Activated CD4-positive, alpha-beta memory T cell treated with anti-CD3 and anti-CD28 coated beads, Interleukin-2, amount 10 ng/mL, durations not matched to agents 7 days and 5 days (primary cell): Measurements from ENCODE around the gene SLC26A11. TPM values are rescaled to one million over a fixed set of nuclear protein-coding genes. Genes with fewer than 3 reads are reported as not detected.
"Not testable (repeated sequence)": the region's sequence is repeated elsewhere in the genome, so short reads cannot be mapped to it uniquely, and the experiment has no call there.

Experiments used
- CTCF ChIA-PET: fragments of 350-600 bp; sonication (Branson Sonifier 250); formaldehyde crosslinking; loops from one replicate; lab custom pipeline; 2021; ENCODE audit warnings: antibody characterized with exemption, inconsistent platforms; lab: Charles Lee
- POLR2A ChIA-PET: fragments of 350-600 bp; sonication (Branson Sonifier 250); formaldehyde crosslinking; loops from one replicate; lab custom pipeline; 2021; ENCODE audit warnings: antibody characterized with exemption; lab: Charles Lee
- DNase-seq: peaks from one replicate; pipeline ENCODE4 v3.0.0-alpha.2; 2020
- H3K27ac Mint-ChIP-seq: one replicate; pipeline ENCODE4 v1.8.0; 2021; ENCODE audit warnings: mild to moderate bottlenecking, mixed read lengths
- H3K27me3 Mint-ChIP-seq: one replicate; pipeline ENCODE4 v1.8.0; 2021; ENCODE audit warnings: mixed read lengths
- H3K36me3 Mint-ChIP-seq: one replicate; pipeline ENCODE4 v1.8.0; 2021; ENCODE audit warnings: low read depth, mixed read lengths
- H3K4me1 Mint-ChIP-seq: one replicate; pipeline ENCODE4 v1.8.0; 2021; ENCODE audit warnings: mixed read lengths
- H3K4me3 Mint-ChIP-seq: one replicate; pipeline ENCODE4 v1.8.0; 2021; ENCODE audit warnings: mild to moderate bottlenecking, mixed read lengths
- H3K9me3 Mint-ChIP-seq: one replicate; pipeline ENCODE4 v1.8.0; 2021; ENCODE audit warnings: mixed read lengths
- total RNA-seq, 2 experiments: library from RNA; stranded (reverse); gene quantifications; one replicate each; pipeline ENCODE4 v1.2.3, GENCODE V29; 2021

Gene SLC26A11
- total RNA-seq, 2 experiments from 2014 or later = 16.0 to 20.0 TPM

DNA sequence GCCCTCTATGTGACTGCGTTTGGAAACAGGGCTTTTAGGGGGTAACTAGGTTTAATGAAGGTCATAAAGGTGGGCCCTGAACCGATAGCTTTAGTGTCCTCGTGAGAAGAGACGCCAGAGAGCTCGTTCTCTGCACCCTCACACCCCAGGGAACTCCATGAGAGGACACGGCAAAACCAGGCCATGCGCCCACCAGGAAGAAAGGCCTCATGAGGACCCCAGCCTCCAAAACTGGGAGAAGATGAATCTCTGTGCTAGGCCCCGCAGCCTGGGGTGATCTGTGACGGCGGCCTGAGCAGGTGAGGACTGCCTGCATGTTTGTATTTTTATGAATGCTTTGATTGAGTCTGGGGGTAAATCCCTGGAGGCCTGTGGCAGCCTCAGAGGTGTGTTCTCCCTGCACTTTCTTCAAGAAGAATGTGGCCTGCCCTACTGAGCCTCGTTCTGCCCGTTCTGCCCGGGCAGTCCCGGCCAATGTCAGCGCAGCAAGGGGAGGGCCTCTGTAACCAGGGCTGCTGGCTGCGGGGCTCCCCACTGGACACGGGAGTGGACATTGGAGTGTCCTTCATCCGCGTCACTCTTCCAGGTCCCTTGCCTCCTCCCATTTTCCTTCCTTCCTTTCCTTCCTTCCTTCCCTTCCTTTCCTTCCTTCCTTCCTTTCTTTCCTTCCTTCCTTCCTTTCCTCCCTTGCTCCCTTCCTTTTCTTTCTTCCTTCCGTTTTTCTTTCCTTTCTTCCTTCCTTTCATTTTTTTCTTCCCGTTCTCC is 33.6 kb downstream of the SLC26A11 start:
- peaks cover 72% of the 10 kb centered on the region for H3K4me1 Mint-ChIP-seq
- no peak for DNase-seq
- no peak overlapping the region for H3K4me3 Mint-ChIP-seq
- POLR2A ChIA-PET = interaction anchor here (0.7 to 19.7 kb wide), 4 partner anchors 17 to 109 kb away, joined by 3 to 390 read pairs (median 18); partner anchors contain the start of genes RNF213, SGSH and SLC26A11
- no peaks in the 10 kb centered on the region for H3K36me3 Mint-ChIP-seq
- CTCF ChIA-PET = interaction anchor here (0.6 to 4.3 kb wide), 7 partner anchors 9 to 152 kb away, joined by 3 to 33 read pairs (median 7); partner anchors contain the start of genes GAA, SGSH and SLC26A11
- H3K27me3 Mint-ChIP-seq = no peaks in the 10 kb centered on the region
- H3K27ac Mint-ChIP-seq = peak overlapping the region; percentile 96
- no peaks in the 10 kb centered on the region for H3K9me3 Mint-ChIP-seq

DNA sequence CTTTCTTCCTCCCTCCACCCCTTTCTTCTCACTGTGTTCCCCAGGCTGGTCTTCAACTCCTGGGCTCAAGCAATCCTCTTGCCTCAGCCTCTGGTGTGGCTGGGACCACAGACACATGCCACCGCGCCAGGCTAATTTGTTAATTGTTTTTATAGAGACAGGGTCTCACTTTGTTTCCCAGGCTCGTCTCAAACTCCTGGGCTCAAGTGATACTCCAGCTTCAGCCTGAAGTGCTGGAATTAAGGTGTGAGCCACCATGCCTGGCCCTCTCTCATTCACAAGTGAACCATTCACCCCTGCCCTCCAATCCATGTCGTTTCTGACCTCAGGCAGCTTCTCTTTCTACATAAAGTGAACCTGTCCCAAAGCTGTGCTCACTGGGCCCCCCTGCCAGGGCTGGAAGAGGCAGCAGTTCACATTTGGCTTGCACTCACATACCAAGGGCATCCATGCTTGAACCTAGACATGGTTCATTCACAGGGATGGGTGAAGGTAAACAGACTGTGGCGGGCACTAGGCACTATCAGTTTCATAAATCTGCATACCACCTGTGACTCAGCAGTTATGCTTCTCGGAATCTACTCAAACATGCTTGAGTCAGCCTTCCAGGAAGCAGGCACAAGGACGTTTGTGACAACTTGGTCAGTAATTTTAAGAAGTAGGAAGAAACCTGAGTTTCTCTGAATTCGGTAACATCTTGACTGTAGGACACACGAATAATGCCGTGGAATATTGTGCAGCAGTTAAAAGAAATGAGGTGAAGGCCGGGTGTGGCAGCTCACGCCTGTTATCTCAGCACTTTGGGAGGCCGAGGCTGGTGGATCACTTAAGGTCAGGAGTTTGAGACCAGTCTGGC is 34.4 kb downstream of the SLC26A11 start:
- CTCF ChIA-PET = interaction anchor here (3.0 to 4.3 kb wide), 3 partner anchors 10 to 59 kb away, joined by 12 to 33 read pairs (median 28); partner anchors contain the start of genes SGSH and SLC26A11
- H3K27ac Mint-ChIP-seq = peak overlapping the region; percentile 96
- DNase-seq = peak; percentile 84
- peaks cover under 1% of the 10 kb centered on the region for H3K36me3 Mint-ChIP-seq
- POLR2A ChIA-PET = interaction anchor here (0.7 to 19.7 kb wide), 7 partner anchors 16 to 260 kb away, joined by 3 to 390 read pairs (median 4); partner anchors contain the start of genes RNF213, SGSH and SLC26A11
- H3K4me3 Mint-ChIP-seq = peak overlapping the region; percentile 54
- H3K4me1 Mint-ChIP-seq = peaks cover 80% of the 10 kb centered on the region
- H3K9me3 Mint-ChIP-seq = no peaks in the 10 kb centered on the region
- no peaks in the 10 kb centered on the region for H3K27me3 Mint-ChIP-seq

DNA sequence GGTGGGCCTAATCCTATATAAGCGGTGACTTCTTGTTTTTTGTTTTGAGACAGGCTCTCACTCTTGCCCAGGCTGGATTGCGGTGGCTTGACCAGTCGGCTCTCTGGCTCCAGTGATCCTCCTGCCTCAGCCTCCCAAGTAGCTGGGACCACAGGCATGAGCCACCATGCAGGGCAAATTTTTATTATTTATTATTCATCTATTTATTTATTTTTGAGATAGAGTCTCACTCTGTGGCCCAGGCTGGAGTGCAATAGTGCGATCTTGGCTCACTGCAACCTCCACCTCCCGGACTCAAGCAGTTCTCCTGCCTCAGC is 35.8 kb downstream of the SLC26A11 start:
- no peaks in the 10 kb centered on the region for H3K9me3 Mint-ChIP-seq
- ChIA-PET POLR2A (interaction anchor here (4.8 to 19.7 kb wide), 2 partner anchors 15 to 37 kb away, joined by 31 to 390 read pairs; partner anchors contain the start of genes RNF213, SGSH and SLC26A11), CTCF (interaction anchor here (1.4 to 4.3 kb wide), 2 partner anchors 9 to 154 kb away, joined by 3 to 33 read pairs; partner anchors contain the start of gene GAA)
- no peak overlapping the region for H3K4me3 Mint-ChIP-seq
- no peak for DNase-seq
- H3K36me3 Mint-ChIP-seq = peaks cover 2% of the 10 kb centered on the region
- peak overlapping the region; percentile 96 for H3K27ac Mint-ChIP-seq
- H3K27me3 Mint-ChIP-seq = no peaks in the 10 kb centered on the region
- H3K4me1 Mint-ChIP-seq = peaks cover 83% of the 10 kb centered on the region

DNA sequence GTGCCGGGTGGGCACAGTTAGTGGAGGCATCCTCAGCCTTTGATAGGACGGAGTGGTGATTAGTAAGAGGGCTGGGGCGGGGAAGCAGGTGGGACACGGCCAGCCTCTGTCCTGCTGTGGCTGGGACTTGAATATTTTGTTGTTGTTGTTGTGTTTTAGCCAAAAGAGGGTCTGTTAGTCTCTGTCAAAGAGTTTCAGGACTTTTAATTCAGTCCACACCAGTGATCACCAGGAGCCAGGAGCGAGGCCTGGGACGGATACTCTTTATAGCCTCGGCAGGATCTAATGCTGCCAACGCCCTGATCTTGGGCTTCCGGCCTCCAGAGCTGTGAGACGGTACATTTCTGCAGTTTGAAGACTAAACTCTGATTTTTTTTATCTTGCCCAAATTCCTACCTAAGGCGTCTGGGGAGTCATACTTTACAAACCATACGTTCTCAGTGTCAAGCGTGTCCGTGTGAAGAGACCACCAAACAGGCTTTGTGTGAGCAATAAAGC is 37.5 kb downstream of the SLC26A11 start:
- CTCF ChIA-PET = interaction anchor here (1.9 kb wide), 1 partner anchor 156 kb away, joined by 7 read pairs; the partner anchor contains the start of gene GAA
- H3K9me3 Mint-ChIP-seq = no peaks in the 10 kb centered on the region
- H3K27ac Mint-ChIP-seq = peak overlapping the region; percentile 96
- H3K27me3 Mint-ChIP-seq = no peaks in the 10 kb centered on the region
- H3K36me3 Mint-ChIP-seq = peaks cover 12% of the 10 kb centered on the region
- peaks cover 84% of the 10 kb centered on the region for H3K4me1 Mint-ChIP-seq
- peak overlapping the region; percentile 92 for H3K4me3 Mint-ChIP-seq
- POLR2A ChIA-PET = interaction anchor here (1.3 to 19.7 kb wide), 4 partner anchors 13 to 113 kb away, joined by 4 to 390 read pairs (median 43); partner anchors contain the start of genes RNF213, SGSH and SLC26A11
- DNase-seq = no peak

GRCh38 chr17:80258296-80258695 is 38.1 kb downstream of the SLC26A11 start:
- Mint-ChIP-seq H3K36me3 (peaks cover 12% of the 10 kb centered on the region), H3K4me3 (peak overlapping the region; percentile 92), H3K27ac (peak overlapping the region; percentile 96), H3K4me1 (peaks cover 80% of the 10 kb centered on the region)
- ChIA-PET POLR2A (interaction anchor here (1.3 to 19.7 kb wide), 8 partner anchors 13 to 157 kb away, joined by 3 to 390 read pairs (median 6); partner anchors contain the start of genes GAA, RNF213, SGSH and SLC26A11), CTCF (interaction anchor here (0.6 to 1.9 kb wide), 2 partner anchors 26 to 157 kb away, joined by 3 to 7 read pairs; partner anchors contain the start of gene GAA)
- H3K27me3 Mint-ChIP-seq, DNase-seq, H3K9me3 Mint-ChIP-seq: not testable (repeated sequence)

DNA sequence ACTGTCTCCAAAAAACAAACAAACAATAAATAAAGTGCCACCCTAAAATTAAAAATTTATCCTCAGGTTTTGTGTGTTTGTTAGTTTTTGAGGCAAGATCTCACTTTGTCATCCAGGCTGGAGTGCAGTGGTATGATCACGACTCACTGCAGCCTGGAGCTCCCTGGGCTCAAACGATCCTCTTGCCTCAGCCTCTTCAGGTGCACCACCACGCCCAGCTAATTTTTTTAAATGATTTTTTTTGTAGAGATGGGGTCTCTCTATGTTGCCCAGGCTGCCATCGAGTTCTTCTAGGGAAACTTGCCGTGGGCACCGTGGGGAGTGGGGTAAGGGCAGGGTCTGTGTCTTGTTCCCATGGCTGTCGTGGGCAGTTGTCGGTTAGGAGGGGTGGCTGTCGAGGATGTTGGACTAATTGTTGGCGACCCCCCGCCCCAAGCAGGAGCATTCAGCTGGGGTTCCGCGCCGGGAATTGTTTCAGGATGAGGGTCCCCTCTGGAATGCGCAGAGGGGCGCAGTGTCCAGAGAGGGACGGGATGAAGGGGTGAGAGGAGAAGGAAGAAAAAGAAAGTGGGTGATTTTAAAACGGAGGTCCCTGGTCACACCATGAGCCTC is 39.3 kb downstream of the SLC26A11 start:
- Mint-ChIP-seq H3K27me3 (no peaks in the 10 kb centered on the region), H3K4me3 (peak overlapping the region; percentile 92), H3K9me3 (no peaks in the 10 kb centered on the region), H3K4me1 (peaks cover 70% of the 10 kb centered on the region), H3K27ac (peak overlapping the region; percentile 96), H3K36me3 (peaks cover 24% of the 10 kb centered on the region)
- CTCF ChIA-PET = interaction anchor here (1.9 kb wide), 1 partner anchor 158 kb away, joined by 7 read pairs; the partner anchor contains the start of gene GAA
- POLR2A ChIA-PET = interaction anchor here (1.1 to 19.7 kb wide), 9 partner anchors 11 to 158 kb away, joined by 3 to 390 read pairs (median 5); partner anchors contain the start of genes GAA, RNF213, SGSH and SLC26A11
- peak; percentile 36 for DNase-seq

- peaks cover 64% of the 10 kb centered on the region for H3K4me1 Mint-ChIP-seq
- H3K27ac Mint-ChIP-seq = peak overlapping the region; percentile 96
- DNase-seq = peak; percentile 78
- H3K9me3 Mint-ChIP-seq = no peaks in the 10 kb centered on the region
- ChIA-PET POLR2A (interaction anchor here (1.0 to 19.7 kb wide), 6 partner anchors 11 to 116 kb away, joined by 3 to 390 read pairs (median 38); partner anchors contain the start of genes RNF213, SGSH and SLC26A11), CTCF (interaction anchor here (1.0 kb wide), 1 partner anchor 159 kb away, joined by 3 read pairs; the partner anchor contains the start of gene GAA)
- H3K4me3 Mint-ChIP-seq = peak overlapping the region; percentile 92
- H3K36me3 Mint-ChIP-seq = peaks cover 29% of the 10 kb centered on the region
- no peaks in the 10 kb centered on the region for H3K27me3 Mint-ChIP-seq
Observed at GRCh38 chr17:80260069-80260535, 39.9 kb downstream of the SLC26A11 start.

- peak; percentile 72 for DNase-seq
- peaks cover 36% of the 10 kb centered on the region for H3K36me3 Mint-ChIP-seq
- H3K4me1 Mint-ChIP-seq = peaks cover 60% of the 10 kb centered on the region
Observed at GRCh38 chr17:80260791-80261158, 40.5 kb downstream of the SLC26A11 start, which contains the start of gene RNF213. TSS of gene RNF213 (plus strand) at chr17:80260852. CDS start at chr17:80263682, 2,830 bp downstream.

DNA sequence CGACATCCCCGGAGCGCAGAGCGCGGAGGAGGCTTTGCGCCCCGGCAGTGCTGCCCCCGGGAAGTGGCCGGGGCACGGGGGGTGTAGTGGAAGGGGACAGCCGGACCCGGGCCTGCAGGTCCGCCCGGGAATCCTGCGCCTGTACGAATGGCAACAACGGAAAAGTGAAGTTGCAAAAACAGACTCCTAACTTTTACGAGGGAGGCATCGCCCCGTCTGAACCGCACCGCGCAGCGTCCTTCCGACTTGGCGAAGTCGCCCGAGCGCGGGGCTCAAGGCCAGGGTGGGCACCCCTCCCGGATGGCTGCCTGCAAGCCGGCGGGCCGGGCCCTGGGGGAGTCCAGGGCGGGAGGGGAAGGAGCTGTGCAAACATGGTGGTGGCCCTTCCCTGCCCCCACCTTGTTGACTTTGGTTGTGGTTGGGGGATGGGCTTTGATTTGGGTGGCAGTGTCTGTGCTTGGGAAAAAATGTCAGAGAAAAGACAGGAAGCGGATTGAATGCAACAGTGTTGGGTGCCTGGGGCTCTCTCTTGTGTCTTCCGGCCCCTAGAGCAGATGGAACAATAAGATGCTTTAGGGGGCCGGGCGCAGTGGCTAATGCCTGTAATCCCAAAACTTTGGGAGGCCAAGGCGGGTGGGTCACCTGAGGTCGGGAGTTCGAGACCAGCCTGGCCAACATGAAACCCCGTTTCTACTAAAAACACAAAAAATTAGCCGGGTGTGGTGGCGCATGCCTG is 41.1 kb downstream of the SLC26A11 start:
- Mint-ChIP-seq H3K9me3 (no peaks in the 10 kb centered on the region), H3K27me3 (no peaks in the 10 kb centered on the region), H3K27ac (peak overlapping the region; percentile 92), H3K4me3 (peak overlapping the region; percentile 99), H3K36me3 (peaks cover 40% of the 10 kb centered on the region), H3K4me1 (peaks cover 57% of the 10 kb centered on the region)
- CTCF ChIA-PET = interaction anchor here (1.0 kb wide), 1 partner anchor 160 kb away, joined by 3 read pairs; the partner anchor contains the start of gene GAA
- POLR2A ChIA-PET = interaction anchor here (0.5 to 20.7 kb wide), 11 partner anchors 1 to 834 kb away, joined by 3 to 390 read pairs (median 4); partner anchors contain the start of genes RNF213, SGSH and SLC26A11
- DNase-seq = peak; percentile 81

More at GRCh38 chr17:80260791-80261158, 40.5 kb downstream of the SLC26A11 start, which contains the start of gene RNF213:
- POLR2A ChIA-PET = interaction anchor here (1.0 to 20.7 kb wide), 8 partner anchors 0 to 194 kb away, joined by 3 to 390 read pairs (median 28); partner anchors contain the start of genes RNF213, SGSH and SLC26A11
- Mint-ChIP-seq H3K9me3 (no peaks in the 10 kb centered on the region), H3K27ac (peak within 1 kb of the TSS; percentile 96), H3K4me3 (peak within 1 kb of the TSS; percentile 99), H3K27me3 (no peaks in the 10 kb centered on the region)
- CTCF ChIA-PET = interaction anchor here (1.0 kb wide), 1 partner anchor 159 kb away, joined by 3 read pairs; the partner anchor contains the start of gene GAA

GRCh38 chr17:80261895-80262279 is 41.7 kb downstream of the SLC26A11 start:
- Mint-ChIP-seq H3K4me3 (peak overlapping the region; percentile 99), H3K27me3 (no peaks in the 10 kb centered on the region), H3K27ac (peak overlapping the region; percentile 92), H3K36me3 (peaks cover 40% of the 10 kb centered on the region), H3K4me1 (peaks cover 54% of the 10 kb centered on the region), H3K9me3 (no peaks in the 10 kb centered on the region)
- ChIA-PET POLR2A (interaction anchor here (0.5 to 20.7 kb wide), 11 partner anchors 1 to 833 kb away, joined by 3 to 390 read pairs (median 5); partner anchors contain the start of genes EIF4A3, RNF213, SGSH and SLC26A11), CTCF (no interaction called here)
- DNase-seq = no peak
